Activated CD8-positive, alpha-beta T cell treated with anti-CD3 and anti-CD28 coated beads, Interleukin-2, amount 10 ng/mL, durations not matched to agents 7 days and 5 days (primary cell): ENCODE data around the gene TAS1R3. TPM values are rescaled to one million over a fixed set of nuclear protein-coding genes. Genes with fewer than 3 reads are reported as not detected.
"Not testable (repeated sequence)": the region's sequence is repeated elsewhere in the genome, so short reads cannot be mapped to it uniquely, and the experiment has no call there.

ENCODE experiments used
- ATAC-seq: fragments of 150-1000 bp; cut with Tn5 transposase; one replicate; pipeline ENCODE4 v1.10.0; 2021; ENCODE audit warnings: moderate library complexity
- CTCF ChIA-PET: fragments of 350-600 bp; sonication (Branson Sonifier 250); formaldehyde crosslinking; loops from one replicate; lab custom pipeline; 2021; ENCODE audit warnings: antibody characterized with exemption; lab: Charles Lee
- POLR2A ChIA-PET: fragments of 350-600 bp; sonication (Branson Sonifier 250); formaldehyde crosslinking; loops from one replicate; lab custom pipeline; 2021; ENCODE audit warnings: antibody characterized with exemption; lab: Charles Lee
- DNase-seq: peaks from one replicate; pipeline ENCODE4 v3.0.0-alpha.2; 2020
- H3K27ac Mint-ChIP-seq: one replicate; pipeline ENCODE4 v1.8.0; 2021; ENCODE audit warnings: mild to moderate bottlenecking, mixed read lengths
- H3K27me3 Mint-ChIP-seq: one replicate; pipeline ENCODE4 v1.8.0; 2021; ENCODE audit warnings: low read depth, mixed read lengths
- H3K36me3 Mint-ChIP-seq: one replicate; pipeline ENCODE4 v1.8.0; 2021; ENCODE audit warnings: low read depth, mixed read lengths
- H3K4me1 Mint-ChIP-seq: one replicate; pipeline ENCODE4 v1.8.0; 2021; ENCODE audit warnings: low read depth, mixed read lengths
- H3K4me3 Mint-ChIP-seq: one replicate; pipeline ENCODE4 v1.8.0; 2021; ENCODE audit warnings: mild to moderate bottlenecking, mixed read lengths
- H3K9me3 Mint-ChIP-seq: one replicate; pipeline ENCODE4 v1.8.0; 2022; ENCODE audit warnings: mixed read lengths; ENCODE audit not compliant: insufficient read depth
- total RNA-seq, 2 experiments: library from RNA; stranded (reverse); gene quantifications; one replicate each; pipeline ENCODE4 v1.2.3, GENCODE V29; 2021

Gene TAS1R3
- total RNA-seq, 2 experiments from 2014 or later, result 0.78 to 1.2 TPM

DNA sequence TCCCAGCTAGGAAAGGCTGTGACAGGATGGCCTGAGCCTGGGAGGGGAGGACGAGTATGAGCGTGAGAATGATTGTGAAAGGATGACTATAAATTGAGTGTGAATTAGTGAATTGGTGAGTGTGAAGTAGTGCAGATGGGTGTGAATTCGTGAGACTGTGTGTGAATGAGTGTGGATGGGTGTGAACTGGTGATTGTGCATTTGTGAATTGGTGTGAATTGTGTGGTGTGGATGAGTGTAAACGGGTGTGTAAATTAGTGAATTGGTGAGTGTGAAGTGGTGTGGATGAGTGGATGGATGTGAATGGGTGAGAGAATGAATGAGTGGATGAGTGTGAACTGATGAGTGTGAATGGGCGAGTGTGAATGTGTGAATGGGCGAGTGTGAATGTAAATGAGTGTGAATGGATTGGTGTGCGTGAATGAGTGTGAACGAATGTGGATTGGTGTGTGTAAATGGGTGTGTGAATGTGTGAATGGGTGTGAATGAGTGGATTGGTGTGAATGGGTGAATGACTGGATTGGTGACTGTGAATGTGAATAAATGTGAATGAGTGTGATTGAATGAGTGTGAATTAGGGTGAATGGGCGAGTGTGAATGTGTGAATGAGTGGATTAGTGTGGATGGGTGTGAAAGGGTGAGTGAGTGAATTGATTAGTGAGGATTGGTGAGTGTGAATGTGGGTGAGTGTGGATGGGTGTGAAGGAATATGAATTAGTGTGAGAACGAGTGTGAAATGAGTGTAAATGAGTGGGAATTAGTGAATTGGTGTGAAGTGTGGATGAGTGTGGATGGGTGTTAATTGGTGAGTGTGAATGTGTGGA is 35.0 kb downstream of the TAS1R3 start:
- H3K27ac Mint-ChIP-seq, result no peak overlapping the region
- no peak for DNase-seq
- peaks cover 6% of the 10 kb centered on the region for H3K4me1 Mint-ChIP-seq
- H3K9me3 Mint-ChIP-seq, result no peaks in the 10 kb centered on the region
- CTCF ChIA-PET, result no interaction called here
- no peak overlapping the region for H3K4me3 Mint-ChIP-seq
- ATAC-seq, result no peak
- H3K36me3 Mint-ChIP-seq, result no peaks in the 10 kb centered on the region
- H3K27me3 Mint-ChIP-seq, result peaks cover 5% of the 10 kb centered on the region
- POLR2A ChIA-PET, result no interaction called here

DNA sequence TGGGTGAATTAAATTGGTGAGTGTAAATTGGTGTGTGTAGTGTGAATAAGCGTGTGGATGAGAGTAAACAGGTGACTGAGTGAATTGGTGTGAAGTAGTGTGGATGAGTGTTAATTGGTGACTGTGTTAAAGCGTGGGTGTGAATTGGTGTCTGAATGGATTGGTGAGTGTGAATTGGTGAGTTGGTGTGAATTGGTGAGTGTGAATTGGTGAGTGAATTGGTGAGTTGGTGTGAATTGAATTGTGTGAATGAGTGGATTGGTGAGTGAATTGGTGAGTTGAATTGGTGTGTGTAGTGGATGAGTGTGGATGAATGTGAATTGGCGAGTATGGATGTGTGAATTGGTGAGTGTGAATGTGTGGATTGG is 35.6 kb downstream of the TAS1R3 start:
- H3K36me3 Mint-ChIP-seq, result no peaks in the 10 kb centered on the region
- no peak for ATAC-seq
- ChIA-PET CTCF (no interaction called here), POLR2A (no interaction called here)
- no peak overlapping the region for H3K27ac Mint-ChIP-seq
- no peak for DNase-seq
- H3K27me3 Mint-ChIP-seq, result peaks cover 5% of the 10 kb centered on the region
- H3K4me1 Mint-ChIP-seq, result peaks cover 12% of the 10 kb centered on the region
- no peak overlapping the region for H3K4me3 Mint-ChIP-seq
- no peaks in the 10 kb centered on the region for H3K9me3 Mint-ChIP-seq

DNA sequence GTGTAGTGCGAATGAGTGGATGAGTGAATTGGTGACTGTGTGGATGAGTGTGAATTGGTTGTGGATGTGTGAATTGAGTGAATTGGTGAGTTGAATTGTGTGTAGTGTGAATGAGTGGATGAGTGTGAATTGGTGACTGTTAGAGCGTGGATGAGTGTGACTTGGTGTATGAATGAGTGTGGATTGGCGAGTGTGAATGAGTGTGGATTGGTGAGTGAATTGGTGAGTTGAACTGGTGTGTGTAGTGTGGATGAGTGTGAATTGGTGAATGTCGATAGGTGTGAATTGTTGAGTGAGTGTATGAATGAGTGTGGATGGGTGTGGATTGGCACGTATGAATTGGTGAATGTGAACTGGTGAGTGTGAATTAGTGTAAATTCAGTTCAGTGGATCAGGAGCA is 36.2 kb downstream of the TAS1R3 start:
- ChIA-PET CTCF (no interaction called here), POLR2A (no interaction called here)
- Mint-ChIP-seq H3K4me3 (no peak overlapping the region), H3K9me3 (no peaks in the 10 kb centered on the region), H3K27me3 (no peaks in the 10 kb centered on the region), H3K36me3 (peaks cover 2% of the 10 kb centered on the region), H3K4me1 (peaks cover 16% of the 10 kb centered on the region), H3K27ac (no peak overlapping the region)
- DNase-seq (no peak), ATAC-seq (no peak)

DNA sequence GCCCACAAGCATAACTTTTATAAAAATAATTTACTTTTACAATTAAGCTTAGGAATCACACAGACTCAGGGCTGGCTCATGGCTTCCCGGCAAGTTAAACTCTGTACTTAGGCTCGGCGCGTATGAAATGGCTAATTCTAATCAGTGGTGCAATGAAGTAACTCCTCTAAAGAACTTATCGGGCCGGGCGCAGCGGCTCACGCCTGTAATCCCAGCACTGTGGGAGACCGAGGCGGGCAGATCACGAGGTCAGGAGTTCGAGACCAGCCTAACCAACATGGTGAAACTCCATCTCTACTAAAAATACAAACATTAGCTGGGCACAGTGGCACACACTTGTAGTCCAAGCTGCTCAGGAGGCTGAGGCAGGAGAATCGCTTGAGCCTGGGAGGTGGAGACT is 39.0 kb downstream of the TAS1R3 start:
- H3K27me3 Mint-ChIP-seq, ATAC-seq, H3K4me3 Mint-ChIP-seq, H3K9me3 Mint-ChIP-seq, DNase-seq, H3K27ac Mint-ChIP-seq, CTCF ChIA-PET: not testable (repeated sequence)
- peaks cover 34% of the 10 kb centered on the region for H3K4me1 Mint-ChIP-seq
- H3K36me3 Mint-ChIP-seq, result peaks cover 13% of the 10 kb centered on the region
- POLR2A ChIA-PET, result interaction anchor here (1.5 kb wide), 1 partner anchor 19 kb away, joined by 4 read pairs; no protein-coding TSS in a partner anchor

DNA sequence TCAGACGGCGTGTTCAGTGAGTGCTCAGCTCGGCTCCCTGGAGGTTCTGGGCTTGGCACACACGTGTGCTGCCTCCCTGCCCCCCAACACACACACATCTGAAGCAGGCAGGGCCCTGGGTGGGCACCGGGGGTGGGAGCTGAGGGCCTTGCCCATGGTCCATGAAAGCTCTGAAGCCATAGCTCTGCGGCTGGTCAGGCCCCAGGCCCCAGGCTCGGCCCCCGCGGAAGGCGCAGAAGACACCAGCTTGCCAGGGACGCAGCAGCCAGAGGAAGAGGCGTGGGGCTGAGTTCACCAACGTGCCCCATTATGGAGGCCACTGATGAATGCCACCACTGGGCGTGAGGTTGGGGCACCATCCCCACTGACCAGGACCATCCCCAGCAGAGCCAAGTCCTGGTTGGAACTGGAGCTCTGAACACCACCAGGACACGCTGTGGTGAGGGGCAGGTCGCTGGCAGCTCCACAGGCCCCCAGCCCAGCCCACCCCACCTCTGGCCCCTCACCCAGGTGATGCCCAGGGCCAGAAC is 39.8 kb downstream of the TAS1R3 start:
- ChIA-PET CTCF (interaction anchor here (1.0 to 1.9 kb wide), 7 partner anchors 8 to 248 kb away, joined by 3 to 14 read pairs (median 4); partner anchors contain the start of genes CCNL2 and DVL1), POLR2A (interaction anchor here (1.2 to 1.5 kb wide), 2 partner anchors 17 to 19 kb away, joined by 3 to 4 read pairs; no protein-coding TSS in a partner anchor)
- ATAC-seq (no peak), DNase-seq (no peak)
- Mint-ChIP-seq H3K36me3 (peaks cover 15% of the 10 kb centered on the region), H3K4me3 (no peak overlapping the region), H3K9me3 (no peaks in the 10 kb centered on the region), H3K4me1 (peaks cover 34% of the 10 kb centered on the region), H3K27ac (no peak overlapping the region), H3K27me3 (no peaks in the 10 kb centered on the region)

DNA sequence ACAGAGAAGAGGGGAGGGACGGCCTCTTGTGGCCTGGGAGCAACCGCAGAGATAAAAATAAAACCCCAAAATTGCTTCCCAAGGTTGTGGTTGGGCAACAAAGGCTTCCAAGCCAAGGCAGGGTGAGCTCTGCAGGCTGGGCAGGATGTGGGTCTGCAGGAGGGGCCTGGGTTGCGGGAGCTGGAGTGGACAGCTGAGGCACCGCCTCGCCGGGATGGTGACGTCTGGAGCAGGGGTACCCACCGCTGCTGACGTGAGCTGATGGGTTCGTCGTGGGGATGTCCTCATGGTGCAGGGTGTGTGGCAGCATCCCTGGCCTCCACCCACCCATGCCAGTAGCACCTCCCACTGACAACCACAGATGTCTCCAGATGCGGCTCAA is 40.3 kb downstream of the TAS1R3 start:
- peak overlapping the region; percentile 32 for H3K4me3 Mint-ChIP-seq
- H3K36me3 Mint-ChIP-seq, result peaks cover 15% of the 10 kb centered on the region
- no peaks in the 10 kb centered on the region for H3K9me3 Mint-ChIP-seq
- H3K27ac Mint-ChIP-seq, result peak overlapping the region; percentile 62
- H3K27me3 Mint-ChIP-seq, result no peaks in the 10 kb centered on the region
- ChIA-PET CTCF (interaction anchor here (0.7 to 1.9 kb wide), 13 partner anchors 9 to 358 kb away, joined by 3 to 14 read pairs (median 4); partner anchors contain the start of genes CCNL2, DVL1, ISG15 and TAS1R3), POLR2A (interaction anchor here (1.2 to 1.5 kb wide), 2 partner anchors 17 to 20 kb away, joined by 3 to 4 read pairs; no protein-coding TSS in a partner anchor)
- peak; percentile 83 for DNase-seq
- ATAC-seq, result peak; percentile 33
- peaks cover 38% of the 10 kb centered on the region for H3K4me1 Mint-ChIP-seq

DNA sequence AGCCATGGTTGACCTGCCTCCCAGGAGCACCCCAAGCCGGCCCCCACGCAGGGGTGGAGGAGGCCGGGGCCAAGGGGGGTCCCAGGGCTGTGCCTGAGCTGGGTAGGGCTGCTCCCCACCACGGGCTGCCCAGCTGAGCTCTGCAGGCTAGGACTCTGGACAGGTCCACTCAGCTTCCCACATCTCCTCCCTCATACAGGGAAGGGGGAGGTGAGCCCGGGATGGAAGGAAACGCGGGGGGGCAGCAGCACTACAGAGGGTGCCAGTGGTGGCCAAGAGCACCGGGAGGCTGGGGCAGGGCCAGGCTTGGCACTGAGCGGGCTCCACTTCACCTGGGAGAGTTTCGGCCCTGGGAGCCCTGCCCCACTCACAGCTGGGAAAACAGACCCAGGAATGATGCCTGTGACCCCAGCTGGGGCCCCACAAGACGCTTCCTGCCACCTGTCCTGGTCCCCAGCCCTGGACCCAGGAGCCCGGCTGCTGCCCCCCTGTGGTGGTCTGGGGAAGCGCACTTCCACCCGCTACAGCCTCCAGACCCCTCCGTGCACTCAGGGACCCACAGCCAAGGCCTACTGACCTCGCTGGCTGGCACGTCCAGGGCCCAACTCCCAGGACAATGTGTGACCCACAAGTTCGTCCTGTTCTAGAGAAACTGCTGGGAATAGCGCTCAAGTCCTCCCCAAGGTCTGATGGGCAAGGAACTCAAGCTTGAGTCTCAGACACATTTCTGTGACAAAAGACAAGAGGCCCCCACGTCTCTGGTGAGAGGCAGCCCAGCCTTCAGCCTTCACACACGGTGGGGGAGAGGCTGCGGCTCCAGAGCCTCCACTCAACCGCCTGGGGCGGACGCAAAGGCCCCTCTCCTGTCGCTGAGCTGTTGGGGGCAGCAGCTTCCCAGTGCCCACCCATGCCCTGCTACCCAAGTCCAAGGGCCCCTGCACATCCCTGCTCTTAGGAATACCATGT is 40.9 kb downstream of the TAS1R3 start:
- H3K9me3 Mint-ChIP-seq, result no peaks in the 10 kb centered on the region
- DNase-seq (peak; percentile 85), ATAC-seq (peak; percentile 43)
- H3K36me3 Mint-ChIP-seq, result peaks cover 15% of the 10 kb centered on the region
- peak overlapping the region; percentile 62 for H3K27ac Mint-ChIP-seq
- H3K27me3 Mint-ChIP-seq, result no peaks in the 10 kb centered on the region
- POLR2A ChIA-PET, result interaction anchor here (0.6 to 1.2 kb wide), 4 partner anchors 18 to 45 kb away, joined by 3 read pairs; partner anchors contain the start of gene CCNL2
- H3K4me3 Mint-ChIP-seq, result peak overlapping the region; percentile 58
- CTCF ChIA-PET, result interaction anchor here (0.6 to 1.9 kb wide), 23 partner anchors 9 to 359 kb away, joined by 3 to 14 read pairs (median 4); partner anchors contain the start of genes CCNL2, DVL1, ISG15 and TAS1R3
- peaks cover 40% of the 10 kb centered on the region for H3K4me1 Mint-ChIP-seq

DNA sequence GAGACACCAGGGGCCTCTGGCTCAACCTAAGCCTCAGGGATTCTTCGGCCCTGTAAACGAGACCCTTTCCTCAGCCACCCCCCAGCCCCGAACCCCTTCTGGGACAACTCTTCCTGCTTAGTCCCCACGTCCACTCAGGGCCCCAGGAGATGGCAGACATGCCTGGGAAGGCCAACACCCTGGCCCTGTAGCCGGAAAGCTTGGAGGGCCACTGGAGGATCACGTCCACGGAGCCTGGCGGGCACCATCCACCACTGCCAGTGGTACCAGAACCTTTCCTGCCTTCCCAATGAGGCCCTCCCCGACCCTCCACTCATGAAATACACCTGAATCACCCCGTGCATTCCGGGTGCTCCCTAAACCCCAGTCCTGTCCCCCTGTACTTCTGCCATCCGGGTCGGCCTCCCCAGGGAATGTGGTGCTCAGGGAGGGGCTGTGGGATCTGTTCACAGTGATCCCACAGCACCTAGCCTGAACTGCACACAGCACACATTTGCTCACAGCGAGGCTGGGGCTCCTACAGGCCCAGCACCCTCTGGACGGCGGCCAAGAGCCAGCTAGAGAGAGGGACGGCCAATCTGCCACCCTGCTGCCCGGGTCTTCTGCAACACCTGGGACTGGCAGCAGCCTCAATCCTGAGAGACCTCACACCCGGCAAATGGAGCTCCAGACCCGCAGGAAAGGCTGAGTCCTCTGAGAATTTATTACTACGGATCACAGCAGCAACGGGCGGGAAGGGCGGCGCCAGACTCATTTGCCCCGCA is 42.2 kb downstream of the TAS1R3 start:
- DNase-seq (no peak), ATAC-seq (no peak)
- H3K27me3 Mint-ChIP-seq, result no peaks in the 10 kb centered on the region
- peaks cover 15% of the 10 kb centered on the region for H3K36me3 Mint-ChIP-seq
- H3K27ac Mint-ChIP-seq, result peak overlapping the region; percentile 30
- CTCF ChIA-PET, result interaction anchor here (0.7 to 1.6 kb wide), 8 partner anchors 15 to 341 kb away, joined by 3 to 8 read pairs (median 4); partner anchors contain the start of gene TAS1R3
- no peaks in the 10 kb centered on the region for H3K9me3 Mint-ChIP-seq
- H3K4me1 Mint-ChIP-seq, result peaks cover 40% of the 10 kb centered on the region
- POLR2A ChIA-PET, result interaction anchor here (0.6 to 0.9 kb wide), 3 partner anchors 26 to 251 kb away, joined by 3 read pairs; partner anchors contain the start of gene CCNL2
- peak overlapping the region; percentile 90 for H3K4me3 Mint-ChIP-seq

DNA sequence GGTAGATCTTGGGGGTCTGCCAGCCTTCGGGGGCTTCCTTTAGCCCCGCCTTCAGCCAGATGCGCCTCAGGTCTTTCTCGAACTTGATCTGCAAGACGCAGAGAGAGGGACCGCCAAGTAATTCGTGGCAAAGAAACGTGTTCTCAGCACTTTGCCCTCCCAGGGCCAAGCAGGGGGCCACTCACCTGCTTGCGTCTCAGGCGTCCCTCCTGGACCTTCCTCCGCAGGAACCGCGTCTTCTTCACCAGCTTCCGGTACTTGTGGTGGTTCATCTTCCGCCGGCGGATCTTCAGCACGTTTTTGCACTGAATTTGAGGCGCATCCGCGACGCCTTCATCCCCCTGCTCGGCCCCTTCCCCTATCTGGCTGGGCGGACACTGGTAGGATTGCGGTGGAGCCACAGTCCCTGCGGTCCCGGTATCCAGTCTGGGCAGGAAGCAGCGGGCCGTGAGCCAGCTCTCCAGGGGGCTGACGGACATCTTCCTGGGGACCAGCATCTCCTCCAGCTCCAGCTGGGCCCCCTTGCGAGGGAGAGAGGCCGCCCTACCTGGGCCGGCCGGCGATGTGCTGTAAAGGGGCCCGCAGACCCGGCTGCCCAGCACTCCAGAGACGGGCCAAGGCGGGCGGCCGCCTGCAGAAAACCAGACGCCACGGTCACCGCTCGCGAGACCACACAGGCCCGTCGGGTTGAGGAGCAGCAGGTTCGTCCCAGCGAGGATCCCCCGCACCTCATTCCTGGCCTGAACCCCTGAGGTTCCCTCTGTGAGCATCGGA is 42.9 kb downstream of the TAS1R3 start:
- no peaks in the 10 kb centered on the region for H3K9me3 Mint-ChIP-seq
- POLR2A ChIA-PET, result interaction anchor here (0.8 to 4.4 kb wide), 3 partner anchors 14 to 252 kb away, joined by 3 to 41 read pairs (median 4); partner anchors contain the start of gene CCNL2
- DNase-seq (no peak), ATAC-seq (no peak)
- no peaks in the 10 kb centered on the region for H3K27me3 Mint-ChIP-seq
- H3K4me3 Mint-ChIP-seq, result peak overlapping the region; percentile 90
- peaks cover 40% of the 10 kb centered on the region for H3K4me1 Mint-ChIP-seq
- H3K36me3 Mint-ChIP-seq, result peaks cover 15% of the 10 kb centered on the region
- CTCF ChIA-PET, result interaction anchor here (1.4 to 2.5 kb wide), 4 partner anchors 24 to 69 kb away, joined by 6 to 8 read pairs (median 8); partner anchors contain the start of genes CCNL2 and DVL1
- H3K27ac Mint-ChIP-seq, result peak overlapping the region; percentile 98

DNA sequence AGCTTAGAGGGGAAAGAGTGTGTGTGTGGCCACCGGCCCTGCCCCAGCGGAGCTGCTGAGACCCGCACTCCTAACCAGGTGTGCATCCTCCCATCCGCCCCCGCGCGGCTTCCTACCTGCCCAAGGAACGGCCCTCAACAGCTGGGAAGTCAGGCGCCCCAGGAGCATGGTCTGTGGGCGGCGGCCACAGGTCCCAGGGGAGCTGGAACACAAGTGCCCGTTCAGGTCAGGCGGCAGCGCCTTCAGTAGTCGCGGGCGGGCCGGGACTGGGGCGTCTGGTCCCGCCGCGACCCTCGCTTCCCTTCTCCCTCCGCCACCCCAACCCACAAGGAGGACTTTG is 43.5 kb downstream of the TAS1R3 start:
- DNase-seq (no peak), ATAC-seq (no peak)
- POLR2A ChIA-PET, result interaction anchor here (0.8 to 4.4 kb wide), 10 partner anchors 12 to 341 kb away, joined by 3 to 41 read pairs (median 4); partner anchors contain the start of genes CCNL2 and MRPL20
- peak overlapping the region; percentile 90 for H3K4me3 Mint-ChIP-seq
- peaks cover 40% of the 10 kb centered on the region for H3K4me1 Mint-ChIP-seq
- CTCF ChIA-PET, result interaction anchor here (1.1 to 2.5 kb wide), 6 partner anchors 22 to 69 kb away, joined by 3 to 8 read pairs (median 6); partner anchors contain the start of genes CCNL2 and DVL1
- no peaks in the 10 kb centered on the region for H3K9me3 Mint-ChIP-seq
- H3K27ac Mint-ChIP-seq, result peak overlapping the region; percentile 98
- peaks cover 15% of the 10 kb centered on the region for H3K36me3 Mint-ChIP-seq
- no peaks in the 10 kb centered on the region for H3K27me3 Mint-ChIP-seq
